ENCODE measurements around the gene CCDC136.

The CCDC136 gene

GRCh38 chr7:128767475-128768110, 24.2 kb upstream of the CCDC136 start:
- no peak overlapping the region for H3K4me3 ChIP-seq (ENCODE audit: low read depth, low read length)
- TF ChIP-seq, protein P1, sequence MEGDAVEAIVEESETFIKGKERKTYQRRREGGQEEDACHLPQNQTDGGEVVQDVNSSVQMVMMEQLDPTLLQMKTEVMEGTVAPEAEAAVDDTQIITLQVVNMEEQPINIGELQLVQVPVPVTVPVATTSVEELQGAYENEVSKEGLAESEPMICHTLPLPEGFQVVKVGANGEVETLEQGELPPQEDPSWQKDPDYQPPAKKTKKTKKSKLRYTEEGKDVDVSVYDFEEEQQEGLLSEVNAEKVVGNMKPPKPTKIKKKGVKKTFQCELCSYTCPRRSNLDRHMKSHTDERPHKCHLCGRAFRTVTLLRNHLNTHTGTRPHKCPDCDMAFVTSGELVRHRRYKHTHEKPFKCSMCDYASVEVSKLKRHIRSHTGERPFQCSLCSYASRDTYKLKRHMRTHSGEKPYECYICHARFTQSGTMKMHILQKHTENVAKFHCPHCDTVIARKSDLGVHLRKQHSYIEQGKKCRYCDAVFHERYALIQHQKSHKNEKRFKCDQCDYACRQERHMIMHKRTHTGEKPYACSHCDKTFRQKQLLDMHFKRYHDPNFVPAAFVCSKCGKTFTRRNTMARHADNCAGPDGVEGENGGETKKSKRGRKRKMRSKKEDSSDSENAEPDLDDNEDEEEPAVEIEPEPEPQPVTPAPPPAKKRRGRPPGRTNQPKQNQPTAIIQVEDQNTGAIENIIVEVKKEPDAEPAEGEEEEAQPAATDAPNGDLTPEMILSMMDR (IDR thresholded peaks at IDR 0.05; ENCODE audit: low read depth, low read length) = no peak

GRCh38 chr7:128770233-128770632, 21.5 kb upstream of the CCDC136 start:
- no peak overlapping the region for H3K4me3 ChIP-seq (ENCODE audit: low read depth, low read length)
- TF ChIP-seq, protein P1 (IDR thresholded peaks at IDR 0.05; ENCODE audit: low read depth, low read length) = no peak

GRCh38 chr7:128773604-128774003, 18.2 kb upstream of the CCDC136 start:
- no peak overlapping the region for H3K4me3 ChIP-seq (ENCODE audit: low read depth, low read length)
- TF ChIP-seq, protein P1 (IDR thresholded peaks at IDR 0.05; ENCODE audit: low read depth, low read length) = no peak

DNA sequence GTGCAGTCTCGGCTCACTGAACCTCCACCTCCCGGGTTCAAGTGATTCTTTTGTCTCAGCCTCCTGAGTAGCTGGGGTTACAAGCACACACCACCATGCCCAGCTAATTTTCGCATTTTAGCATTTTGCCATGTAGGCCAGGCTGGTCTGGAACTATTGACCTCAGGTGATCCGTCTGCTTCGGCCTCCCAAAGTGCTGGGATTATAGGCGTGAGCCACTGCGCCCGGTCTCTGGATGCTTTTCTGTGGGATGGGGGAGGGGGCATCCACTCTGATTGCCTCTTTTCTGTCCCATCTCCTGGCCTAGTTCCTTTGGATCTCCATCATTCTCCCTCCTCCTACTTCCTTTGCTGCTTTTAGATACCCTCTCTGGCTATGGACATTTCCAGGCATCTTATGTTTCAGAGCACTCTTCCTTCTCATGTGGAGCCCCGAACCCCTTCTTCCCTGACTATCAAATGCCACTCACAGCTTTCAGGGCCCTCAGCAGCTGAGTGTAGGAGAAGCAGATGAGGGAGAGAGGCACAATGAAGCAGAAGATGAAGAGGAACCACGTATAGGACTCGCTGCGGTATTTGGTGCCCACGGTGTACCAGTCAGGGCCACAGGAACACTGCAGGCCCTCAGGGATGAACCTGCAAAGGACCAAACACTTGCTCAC, 17.6 kb upstream of the CCDC136 start:
- H3K4me3 ChIP-seq (ENCODE audit: low read depth, low read length) = no peak overlapping the region
- TF ChIP-seq, protein P1 (IDR thresholded peaks at IDR 0.05; ENCODE audit: low read depth, low read length) = no peak

- TF ChIP-seq, protein P1 (IDR thresholded peaks at IDR 0.05; ENCODE audit: low read depth, low read length) = no peak
- no peak overlapping the region for H3K4me3 ChIP-seq (ENCODE audit: low read depth, low read length)
These were observed 16.8 kb upstream of the CCDC136 start for GRCh38 chr7:128774921-128775320.

- no peak within 1 kb of the TSS for H3K4me3 ChIP-seq (ENCODE audit: low read depth, low read length)
- TF ChIP-seq, protein P1 (IDR thresholded peaks at IDR 0.05; ENCODE audit: low read depth, low read length) = no peak
These were observed 15.9 kb upstream of the CCDC136 start, which contains the start of gene OPN1SW for GRCh38 chr7:128775744-128776474. OPN1SW (minus strand) TSS chr7:128775794; CDS start chr7:128775781, 13 bp downstream.
